HG02678 (cell line): ENCODE data around the gene SDHB.

Experiments used
- ATAC-seq: cut with Tn5 transposase; IDR thresholded peaks from one replicate; pipeline ENCODE4 v1.9.1; 2021; ENCODE audit warnings: mild to moderate bottlenecking, moderate library complexity; ENCODE audit not compliant: unreplicated experiment

Gene SDHB

GRCh38 chr1:16971341-16972188 is 82.3 kb downstream of the SDHB start:
- ATAC-seq = no peak

GRCh38 chr1:16970132-16970910 is 83.5 kb downstream of the SDHB start:
- no peak for ATAC-seq

GRCh38 chr1:16969651-16970050 is 84.2 kb downstream of the SDHB start:
- no peak for ATAC-seq

GRCh38 chr1:16969057-16969611 is 84.7 kb downstream of the SDHB start:
- no peak for ATAC-seq
